Tibial nerve (tissue), 4 donors: ENCODE results near the gene FKBP1A. TPM values are rescaled to one million over a fixed set of nuclear protein-coding genes. Genes with fewer than 3 reads are reported as not detected.

Experiments
- DNase-seq, 2 donors: peaks; one replicate each; pipeline ENCODE4 v3.0.0-alpha.2; 2019; ENCODE audit warnings: low spot score in 2 of 2
- H3K27ac ChIP-seq, 4 donors: fragments of 200-600 bp; sonication (generic) in 3 of 4; one replicate each; pipeline ENCODE4 v1.5.1; 2017 to 2019; ENCODE audit warnings: mild to moderate bottlenecking in 1 of 4
- H3K27me3 ChIP-seq, 2 donors: fragments of 200-600 bp; sonication (generic) in 1 of 2; one replicate each; pipeline versions ENCODE4 v1.5.1 to v1.6.0; 2017 to 2019
- H3K36me3 ChIP-seq, 3 donors: fragments of 200-600 bp; sonication (generic); one replicate each; pipeline ENCODE4 v1.5.1; 2018 to 2019
- H3K4me1 ChIP-seq, 4 donors: fragments of 200-600 bp; sonication (generic) in 3 of 4; one replicate each; pipeline ENCODE4 v1.5.1; 2017 to 2019
- H3K4me3 ChIP-seq, 4 donors: fragments of 200-600 bp; sonication (generic) in 3 of 4; one replicate each; pipeline ENCODE4 v1.5.1; 2017 to 2019; ENCODE audit warnings: mild to moderate bottlenecking in 1 of 4, moderate library complexity in 1 of 4
- H3K9me3 ChIP-seq, 4 donors: fragments of 200-600 bp; sonication (generic) in 3 of 4; one replicate each; pipeline ENCODE4 v1.5.1; 2017 to 2019
- EP300 ChIP-seq, 2 donors: sonication (generic); formaldehyde crosslinking; IDR thresholded peaks; one replicate each; pipeline ENCODE4 v1.6.1; 2017; ENCODE audit warnings: antibody characterized with exemption in 2 of 2, mild to moderate bottlenecking in 1 of 2
- POLR2A ChIP-seq, 2 donors: fragments of 450-650 bp; IDR thresholded peaks; one replicate each; pipeline ENCODE4 v1.6.1; 2017; ENCODE audit warnings: antibody characterized with exemption in 2 of 2, mild to moderate bottlenecking in 2 of 2, moderate library complexity in 2 of 2
- WGBS, 2 donors: methylation state at CpG; one replicate each; pipeline ENCODE4 v1.1.5; 2018; 5-methylcytosine and 5-hydroxymethylcytosine counted together
- total RNA-seq, 4 donors: library from RNA; depleted of rRNA; stranded (reverse); fragments of >200 nt; gene quantifications; one replicate each; pipeline ENCODE4 v1.1.0, GENCODE V29; 2016
- TF ChIP-seq, protein P1 (sequence below), 5 experiments: fragments of 200-600 bp in 3 of 5; fragments of 450-650 bp in 2 of 5; sonication (generic) in 3 of 5; IDR thresholded peaks; one replicate each; pipeline ENCODE4 v1.5.1; 2016 to 2019; ENCODE audit warnings: antibody characterized with exemption in 5 of 5, mild to moderate bottlenecking in 3 of 5, moderate library complexity in 2 of 5

The FKBP1A gene
- total RNA-seq, 4 donors from 2014 or later: 92.2 to 172 (median 130) TPM

DNA sequence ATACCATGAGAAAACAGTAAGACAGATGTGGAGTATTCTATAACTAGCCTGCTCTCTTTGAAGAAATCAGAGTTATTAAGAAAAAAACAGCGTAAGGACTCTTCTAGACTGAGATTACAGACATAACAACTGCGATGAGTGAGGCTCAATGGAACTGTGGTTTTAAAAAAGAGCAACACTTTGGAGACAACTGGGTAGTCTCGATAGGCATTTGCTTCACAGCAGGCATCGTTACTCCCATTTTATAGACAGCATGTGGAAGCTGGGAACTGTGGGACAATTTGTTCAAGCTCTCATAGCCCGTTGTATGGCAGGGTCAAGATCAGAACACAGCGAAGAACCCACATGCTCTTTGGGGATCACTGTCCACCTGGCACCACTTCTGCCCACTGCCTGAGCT lies 4.6 kb downstream of the FKBP1A start:
- WGBS, 2 donors: 50 to 55% methylated on average over 6 of the region's 6 CpGs
- Histone ChIP-seq H3K9me3 (no peaks in the 10 kb centered on the region), H3K27me3 (no peaks in the 10 kb centered on the region), H3K4me1 (peaks cover 0 to 87% (median 43%) of the 10 kb centered on the region in 4 donors), H3K4me3 (no peak overlapping the region), H3K27ac (peak overlapping the region in 3 of 4 donors; percentile 52 to 89 (median 84)), H3K36me3 (peaks cover 0 to 4% (median 0%) of the 10 kb centered on the region in 3 donors)
- no peak for DNase-seq
- TF ChIP-seq POLR2A (IDR thresholded peaks at IDR 0.05) (no peak), EP300 (IDR thresholded peaks at IDR 0.05) (no peak)
- TF ChIP-seq, protein P1, sequence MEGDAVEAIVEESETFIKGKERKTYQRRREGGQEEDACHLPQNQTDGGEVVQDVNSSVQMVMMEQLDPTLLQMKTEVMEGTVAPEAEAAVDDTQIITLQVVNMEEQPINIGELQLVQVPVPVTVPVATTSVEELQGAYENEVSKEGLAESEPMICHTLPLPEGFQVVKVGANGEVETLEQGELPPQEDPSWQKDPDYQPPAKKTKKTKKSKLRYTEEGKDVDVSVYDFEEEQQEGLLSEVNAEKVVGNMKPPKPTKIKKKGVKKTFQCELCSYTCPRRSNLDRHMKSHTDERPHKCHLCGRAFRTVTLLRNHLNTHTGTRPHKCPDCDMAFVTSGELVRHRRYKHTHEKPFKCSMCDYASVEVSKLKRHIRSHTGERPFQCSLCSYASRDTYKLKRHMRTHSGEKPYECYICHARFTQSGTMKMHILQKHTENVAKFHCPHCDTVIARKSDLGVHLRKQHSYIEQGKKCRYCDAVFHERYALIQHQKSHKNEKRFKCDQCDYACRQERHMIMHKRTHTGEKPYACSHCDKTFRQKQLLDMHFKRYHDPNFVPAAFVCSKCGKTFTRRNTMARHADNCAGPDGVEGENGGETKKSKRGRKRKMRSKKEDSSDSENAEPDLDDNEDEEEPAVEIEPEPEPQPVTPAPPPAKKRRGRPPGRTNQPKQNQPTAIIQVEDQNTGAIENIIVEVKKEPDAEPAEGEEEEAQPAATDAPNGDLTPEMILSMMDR (IDR thresholded peaks at IDR 0.05): no peak

DNA sequence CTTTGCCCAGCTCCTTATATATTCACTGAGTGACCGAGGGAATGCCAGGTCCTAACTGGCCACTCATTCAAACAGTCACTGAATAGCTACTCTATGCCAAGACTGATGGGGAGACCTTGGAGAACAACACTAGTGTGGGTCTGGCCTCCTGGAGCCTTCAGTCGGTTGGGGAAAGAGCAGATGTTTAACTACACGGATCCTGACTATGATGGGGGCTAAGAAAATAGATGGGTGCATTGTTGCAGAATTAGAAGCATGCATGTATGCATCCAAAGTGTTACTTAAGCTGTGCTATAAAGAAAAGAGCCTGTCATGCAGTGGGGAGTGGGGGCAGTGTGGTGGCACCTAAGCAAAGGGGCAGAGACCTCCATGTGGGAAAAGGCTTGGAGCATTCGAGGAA lies 6.5 kb downstream of the FKBP1A start:
- no peak for DNase-seq
- 79 to 84% methylated on average over 4 of the region's 4 CpGs for WGBS, 2 donors
- H3K27ac ChIP-seq: no peak overlapping the region
- H3K4me3 ChIP-seq: no peak overlapping the region
- H3K4me1 ChIP-seq: peaks cover 0 to 95% (median 45%) of the 10 kb centered on the region in 4 donors
- TF ChIP-seq EP300 (IDR thresholded peaks at IDR 0.05) (no peak), POLR2A (IDR thresholded peaks at IDR 0.05) (no peak)
- TF ChIP-seq, protein P1 (IDR thresholded peaks at IDR 0.05): no peak
- H3K36me3 ChIP-seq: peaks cover 0 to 4% (median 0%) of the 10 kb centered on the region in 3 donors
- H3K9me3 ChIP-seq: no peaks in the 10 kb centered on the region
- H3K27me3 ChIP-seq: no peaks in the 10 kb centered on the region

DNA sequence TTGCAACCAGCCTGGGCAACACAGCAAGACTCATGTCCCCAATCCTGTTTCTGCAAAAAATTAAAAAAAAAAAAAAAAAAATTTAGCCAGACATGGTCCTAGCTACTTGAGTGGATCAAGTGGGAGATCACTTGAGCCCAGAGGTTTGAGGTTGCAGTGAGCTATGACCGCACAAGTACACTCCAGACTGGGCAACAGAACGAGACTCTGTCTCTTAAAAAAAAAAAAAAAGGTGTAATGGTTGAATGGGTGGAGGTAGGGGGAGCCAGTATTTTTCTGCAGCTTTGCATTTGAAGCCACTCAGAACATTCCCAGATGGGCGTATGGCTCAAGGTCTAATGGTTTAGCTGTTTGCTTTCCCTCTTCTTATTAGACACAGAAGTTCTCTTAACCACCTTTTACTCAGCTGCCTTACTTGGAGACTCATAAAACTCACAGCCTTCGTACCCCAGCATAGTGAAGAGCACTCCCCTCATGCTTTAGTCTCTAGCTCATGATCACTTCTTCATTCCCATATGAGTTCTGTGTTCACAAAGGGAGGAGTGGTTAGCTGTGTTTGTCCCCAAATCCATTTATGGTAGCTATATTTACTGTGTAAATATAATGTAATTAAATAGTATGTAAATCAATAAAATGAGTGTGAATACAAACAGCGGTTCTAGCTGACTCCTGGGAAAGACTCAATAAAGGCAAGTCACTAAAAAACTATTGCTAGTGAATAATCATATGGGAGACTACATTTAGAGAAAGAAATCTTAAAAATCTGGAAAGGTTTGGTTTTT lies 9.0 kb downstream of the FKBP1A start:
- no peak overlapping the region for H3K4me3 ChIP-seq
- H3K36me3 ChIP-seq: peaks cover 0 to 4% (median 0%) of the 10 kb centered on the region in 3 donors
- no peak overlapping the region for H3K27ac ChIP-seq
- WGBS, 2 donors: 74 to 76% methylated on average over 5 of the region's 5 CpGs
- peaks cover 0 to 90% (median 21%) of the 10 kb centered on the region in 4 donors for H3K4me1 ChIP-seq
- H3K27me3 ChIP-seq: no peaks in the 10 kb centered on the region
- TF ChIP-seq POLR2A (IDR thresholded peaks at IDR 0.05) (no peak), EP300 (IDR thresholded peaks at IDR 0.05) (no peak)
- TF ChIP-seq, protein P1 (IDR thresholded peaks at IDR 0.05): no peak
- no peak for DNase-seq
- no peaks in the 10 kb centered on the region for H3K9me3 ChIP-seq

DNA sequence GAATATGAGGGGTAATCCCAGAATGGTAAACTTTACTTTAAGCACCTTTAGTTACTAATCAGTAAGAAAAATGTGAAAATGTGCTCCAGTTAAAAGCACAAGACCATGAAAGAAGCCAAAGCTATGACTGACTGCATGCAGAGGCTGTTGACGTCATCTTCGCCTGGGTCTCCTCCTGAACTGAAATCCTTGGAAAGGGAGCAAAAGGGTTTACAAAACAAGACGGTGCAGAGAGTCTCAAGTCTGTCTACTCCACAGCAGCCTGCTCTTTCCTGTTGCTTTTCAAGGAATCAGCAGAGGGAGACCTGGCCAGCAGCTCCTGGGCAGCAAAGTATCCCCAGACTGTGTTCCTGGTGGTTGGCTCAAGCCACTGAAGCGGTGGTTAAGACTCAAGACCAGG lies 10.2 kb downstream of the FKBP1A start:
- H3K4me3 ChIP-seq: no peak overlapping the region
- peaks cover 0 to 90% (median 22%) of the 10 kb centered on the region in 4 donors for H3K4me1 ChIP-seq

More for the DNA sequence above, 10.2 kb downstream of the FKBP1A start:
- Histone ChIP-seq H3K9me3 (no peaks in the 10 kb centered on the region), H3K36me3 (peaks cover 0 to 4% (median 0%) of the 10 kb centered on the region in 3 donors), H3K27ac (no peak overlapping the region), H3K27me3 (no peaks in the 10 kb centered on the region)
- DNase-seq: no peak
- TF ChIP-seq POLR2A (IDR thresholded peaks at IDR 0.05): no peak
- no peak for TF ChIP-seq EP300 (IDR thresholded peaks at IDR 0.05)
- TF ChIP-seq, protein P1 (IDR thresholded peaks at IDR 0.05): no peak
- 55 to 78% methylated on average over 4 of the region's 4 CpGs for WGBS, 2 donors
